A549 (cell line): ENCODE results near the gene ALPK3. TPM values are rescaled to one million over a fixed set of nuclear protein-coding genes. Genes with fewer than 3 reads are reported as not detected.

ENCODE experiments used
- ATAC-seq, 2 experiments: fragments of 200-7000 bp in 1 of 2; fragments of >200 bp in 1 of 2; cut with Nextera tagmentation in 1 of 2; cut with Tn5 transposase in 1 of 2; 3 replicates each; pipeline versions ENCODE4 v1.8.0 to v1.9.1; 2018 to 2020; ENCODE audit warnings: mild to moderate bottlenecking in 1 of 2, moderate library complexity in 1 of 2
- CTCF ChIA-PET: fragments of 300-600 bp; sonication (Branson Sonifier 250); formaldehyde crosslinking; extraction: SDS; loops from one replicate; lab custom pipeline; 2021; ENCODE audit warnings: antibody characterized with exemption, inconsistent platforms; lab: Yijun Ruan, JAX
- POLR2A ChIA-PET: fragments of 350-600 bp; formaldehyde crosslinking; extraction: SDS; loops from one replicate; lab custom pipeline; 2021; ENCODE audit warnings: antibody characterized with exemption, inconsistent platforms; lab: Yijun Ruan, JAX
- DNase-seq, 2 experiments: peaks; one replicate each; pipeline versions ENCODE4 v3.0.0 to v3.0.0-alpha.2; 2011 to 2016; ENCODE audit warnings: low read depth in 1 of 2, low spot score in 1 of 2
- FAIRE-seq: peaks from 2 replicates; lab custom pipeline; 2011; peaks lifted over from hg19 to GRCh38; lab: Jason Lieb, UNC
- H3K27ac ChIP-seq, 2 experiments: fragments of >200 bp; sonication (Bioruptor Twin); formaldehyde crosslinking; 3 replicates each; pipeline ENCODE4 v1.5.1; 2016 to 2017
- H3K4me1 ChIP-seq: fragments of >200 bp; sonication (Bioruptor Twin); formaldehyde crosslinking; 3 replicates; pipeline ENCODE4 v1.6.1; 2016
- H3K4me2 ChIP-seq: fragments of >200 bp; sonication (Bioruptor Twin); formaldehyde crosslinking; 3 replicates; pipeline ENCODE4 v1.6.1; 2016
- H3K4me3 ChIP-seq: fragments of >200 bp; sonication (Bioruptor Twin); formaldehyde crosslinking; 3 replicates; pipeline ENCODE4 v1.5.1; 2016
- H3K9me3 ChIP-seq: fragments of >200 bp; sonication (Bioruptor Twin); formaldehyde crosslinking; 3 replicates; pipeline ENCODE4 v1.6.1; 2016
- CBX8 ChIP-seq: fragments of 200-600 bp; sonication (generic); IDR thresholded peaks from 2 replicates; pipeline ENCODE4 v1.6.1; 2016
- CHD2 ChIP-seq: fragments of 150-350 bp; IDR thresholded peaks from 2 replicates; pipeline ENCODE4 v1.6.1; 2014; ENCODE audit warnings: low read length; ENCODE audit not compliant: partially characterized antibody
- FOSL2 ChIP-seq, 2 experiments: fragments of 450-650 bp in 1 of 2; fragments of >200 bp in 1 of 2; sonication (Bioruptor Twin) in 1 of 2; formaldehyde crosslinking; IDR thresholded peaks; 2 replicates each; pipeline versions ENCODE4 v1.5.0 to v1.6.1; 2016 to 2020; ENCODE audit warnings: mild to moderate bottlenecking in 1 of 2, moderate library complexity in 1 of 2
- FOXS1 ChIP-seq: fragments of 250-450 bp; sonication (Bioruptor Pico); IDR thresholded peaks from 2 replicates; pipeline ENCODE4 v1.5.0; 2020; ENCODE audit warnings: mild to moderate bottlenecking, moderate library complexity
- HOXA7 ChIP-seq: fragments of 250-450 bp; sonication (Bioruptor Pico); IDR thresholded peaks from 2 replicates; pipeline ENCODE4 v1.5.0; 2020; ENCODE audit warnings: mild to moderate bottlenecking, moderate library complexity
- RARB ChIP-seq: fragments of 250-450 bp; sonication (Bioruptor Pico); IDR thresholded peaks from 2 replicates; pipeline ENCODE4 v1.8.0; 2021; ENCODE audit warnings: mild to moderate bottlenecking, moderate library complexity
- RCOR1 ChIP-seq: fragments of 150-350 bp; IDR thresholded peaks from 2 replicates; pipeline ENCODE4 v1.6.1; 2014; ENCODE audit warnings: antibody characterized with exemption, low read length, low read depth
- WGBS: methylation state at CpG from one replicate; pipeline ENCODE4 v1.1.6; 2017; ENCODE audit errors: missing lambda C conversion rate; 5-methylcytosine and 5-hydroxymethylcytosine counted together
- polyA plus RNA-seq, 4 experiments: library from polyadenylated mRNA; depleted of rRNA in 3 of 4; stranded (reverse); fragments of >200 nt; fragmentation: RNase III in 1 of 4; extraction: RNeasy Plus Mini Kit Qiagen cat#74134 plus additional on column Dnase treatment in 1 of 4; gene quantifications; 2 replicates in 3 of 4; 3 replicates in 1 of 4; pipeline ENCODE4 v1.2.3, GENCODE V29; 2011 to 2017
- TF ChIP-seq, protein P1 (sequence below): fragments of 200-600 bp; sonication (generic); IDR thresholded peaks from 2 replicates; pipeline ENCODE4 v1.6.1; 2016; ENCODE audit warnings: antibody characterized with exemption, mild to moderate bottlenecking, moderate library complexity
- TF ChIP-seq, protein P2 (sequence below): fragments of >200 bp; sonication (Bioruptor Twin); formaldehyde crosslinking; IDR thresholded peaks from 3 replicates; pipeline ENCODE4 v1.5.1; 2016
- TF ChIP-seq, protein P3 (sequence below): fragments of 250-450 bp; sonication (Bioruptor Pico); IDR thresholded peaks from 2 replicates; pipeline ENCODE4 v1.5.0; 2020; ENCODE audit warnings: low read depth, mild to moderate bottlenecking, moderate library complexity
- TF ChIP-seq, protein P4 (sequence below): fragments of >200 bp; sonication (Bioruptor Twin); formaldehyde crosslinking; IDR thresholded peaks from 2 replicates; pipeline ENCODE4 v1.6.1; 2016
- TF ChIP-seq, protein P5 (sequence below): fragments of >200 bp; sonication (Bioruptor Twin); formaldehyde crosslinking; IDR thresholded peaks from 3 replicates; pipeline ENCODE4 v1.6.1; 2016

Gene ALPK3
- polyA plus RNA-seq, 2 of the 4 experiments (the other 2 are of a cell fraction), result 0.26 to 0.30 TPM

DNA sequence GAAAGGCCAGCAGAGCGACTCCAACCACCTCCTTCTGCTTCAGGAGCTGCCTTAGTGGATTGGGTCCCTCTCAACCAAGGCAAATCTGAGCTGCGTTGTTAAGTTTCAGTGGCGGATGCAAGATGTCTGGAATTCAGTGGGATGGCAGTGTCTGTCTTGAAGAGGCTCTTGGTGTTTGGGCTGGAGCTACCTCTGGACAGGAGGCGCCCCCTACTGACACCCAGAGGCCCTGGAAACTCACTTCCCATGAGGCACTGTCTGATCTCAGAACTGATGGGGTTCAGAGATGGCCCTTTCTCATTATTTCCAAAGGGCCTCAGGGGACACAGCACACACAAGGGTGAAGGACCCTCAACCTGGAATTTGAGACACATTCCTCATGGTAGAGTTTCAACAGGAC is 61.3 kb downstream of the ALPK3 start (continued):
- TF ChIP-seq, protein P1, sequence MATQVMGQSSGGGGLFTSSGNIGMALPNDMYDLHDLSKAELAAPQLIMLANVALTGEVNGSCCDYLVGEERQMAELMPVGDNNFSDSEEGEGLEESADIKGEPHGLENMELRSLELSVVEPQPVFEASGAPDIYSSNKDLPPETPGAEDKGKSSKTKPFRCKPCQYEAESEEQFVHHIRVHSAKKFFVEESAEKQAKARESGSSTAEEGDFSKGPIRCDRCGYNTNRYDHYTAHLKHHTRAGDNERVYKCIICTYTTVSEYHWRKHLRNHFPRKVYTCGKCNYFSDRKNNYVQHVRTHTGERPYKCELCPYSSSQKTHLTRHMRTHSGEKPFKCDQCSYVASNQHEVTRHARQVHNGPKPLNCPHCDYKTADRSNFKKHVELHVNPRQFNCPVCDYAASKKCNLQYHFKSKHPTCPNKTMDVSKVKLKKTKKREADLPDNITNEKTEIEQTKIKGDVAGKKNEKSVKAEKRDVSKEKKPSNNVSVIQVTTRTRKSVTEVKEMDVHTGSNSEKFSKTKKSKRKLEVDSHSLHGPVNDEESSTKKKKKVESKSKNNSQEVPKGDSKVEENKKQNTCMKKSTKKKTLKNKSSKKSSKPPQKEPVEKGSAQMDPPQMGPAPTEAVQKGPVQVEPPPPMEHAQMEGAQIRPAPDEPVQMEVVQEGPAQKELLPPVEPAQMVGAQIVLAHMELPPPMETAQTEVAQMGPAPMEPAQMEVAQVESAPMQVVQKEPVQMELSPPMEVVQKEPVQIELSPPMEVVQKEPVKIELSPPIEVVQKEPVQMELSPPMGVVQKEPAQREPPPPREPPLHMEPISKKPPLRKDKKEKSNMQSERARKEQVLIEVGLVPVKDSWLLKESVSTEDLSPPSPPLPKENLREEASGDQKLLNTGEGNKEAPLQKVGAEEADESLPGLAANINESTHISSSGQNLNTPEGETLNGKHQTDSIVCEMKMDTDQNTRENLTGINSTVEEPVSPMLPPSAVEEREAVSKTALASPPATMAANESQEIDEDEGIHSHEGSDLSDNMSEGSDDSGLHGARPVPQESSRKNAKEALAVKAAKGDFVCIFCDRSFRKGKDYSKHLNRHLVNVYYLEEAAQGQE, result no peak

DNA sequence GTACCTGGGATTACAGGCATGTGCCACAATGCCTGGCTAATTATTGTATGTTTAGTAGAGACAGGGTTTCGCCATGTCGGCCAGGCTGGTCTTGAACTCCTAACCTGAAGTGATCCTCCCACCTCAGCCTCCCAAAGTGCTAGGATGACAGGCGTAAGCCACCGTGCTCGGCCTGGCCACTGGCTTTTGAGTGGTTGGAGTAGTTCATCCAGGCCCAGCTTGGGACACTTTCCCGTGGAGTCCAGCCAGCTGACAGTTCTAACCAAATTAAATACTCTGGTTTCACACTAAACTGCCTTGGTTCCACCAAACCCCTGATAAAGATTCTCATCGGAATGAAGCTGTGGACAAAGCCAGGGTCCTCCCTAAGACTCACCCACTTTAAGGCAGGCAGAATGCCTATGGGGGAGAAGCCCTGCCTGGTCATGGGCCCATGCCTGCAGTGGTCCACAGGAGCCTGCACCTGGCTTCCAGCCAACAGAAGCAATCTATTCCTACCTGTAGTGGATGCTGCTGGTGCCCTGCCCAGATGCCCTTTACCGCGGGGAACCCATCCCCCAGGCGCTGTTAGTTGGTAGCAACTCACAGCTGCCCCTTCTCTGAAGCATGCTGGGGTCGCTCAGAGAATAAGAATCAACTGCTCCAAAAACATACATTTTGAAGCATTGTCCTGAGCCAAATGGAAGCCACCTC is 62.1 kb downstream of the ALPK3 start:
- peak overlapping the region in 1 of 2 experiments; percentile 29; a peak in 1 of 6 replicates for H3K27ac ChIP-seq
- POLR2A ChIA-PET, result no interaction called here
- H3K9me3 ChIP-seq, result no peaks in the 10 kb centered on the region
- CTCF ChIA-PET, result interaction anchor here (0.6 to 3.3 kb wide), 9 partner anchors 9 to 260 kb away, joined by 3 to 19 read pairs (median 3); no protein-coding TSS in a partner anchor
- H3K4me2 ChIP-seq, result no peak overlapping the region
- no peak for ATAC-seq
- FAIRE-seq, result no peak
- no peaks in the 10 kb centered on the region; the same call in 2 of the 3 replicates for H3K4me1 ChIP-seq
- no peak overlapping the region for H3K4me3 ChIP-seq
- TF ChIP-seq FOXS1, result no peak
- no peak for TF ChIP-seq FOSL2 (IDR thresholded peaks at IDR 0.05)
- no peak for TF ChIP-seq FOSL2 (CRISPR knock-in tag; IDR thresholded peaks at IDR 0.05)
- TF ChIP-seq CHD2, result no peak
- TF ChIP-seq HOXA7 (CRISPR knock-in tag), result no peak
- TF ChIP-seq, protein P2, sequence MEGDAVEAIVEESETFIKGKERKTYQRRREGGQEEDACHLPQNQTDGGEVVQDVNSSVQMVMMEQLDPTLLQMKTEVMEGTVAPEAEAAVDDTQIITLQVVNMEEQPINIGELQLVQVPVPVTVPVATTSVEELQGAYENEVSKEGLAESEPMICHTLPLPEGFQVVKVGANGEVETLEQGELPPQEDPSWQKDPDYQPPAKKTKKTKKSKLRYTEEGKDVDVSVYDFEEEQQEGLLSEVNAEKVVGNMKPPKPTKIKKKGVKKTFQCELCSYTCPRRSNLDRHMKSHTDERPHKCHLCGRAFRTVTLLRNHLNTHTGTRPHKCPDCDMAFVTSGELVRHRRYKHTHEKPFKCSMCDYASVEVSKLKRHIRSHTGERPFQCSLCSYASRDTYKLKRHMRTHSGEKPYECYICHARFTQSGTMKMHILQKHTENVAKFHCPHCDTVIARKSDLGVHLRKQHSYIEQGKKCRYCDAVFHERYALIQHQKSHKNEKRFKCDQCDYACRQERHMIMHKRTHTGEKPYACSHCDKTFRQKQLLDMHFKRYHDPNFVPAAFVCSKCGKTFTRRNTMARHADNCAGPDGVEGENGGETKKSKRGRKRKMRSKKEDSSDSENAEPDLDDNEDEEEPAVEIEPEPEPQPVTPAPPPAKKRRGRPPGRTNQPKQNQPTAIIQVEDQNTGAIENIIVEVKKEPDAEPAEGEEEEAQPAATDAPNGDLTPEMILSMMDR, result no peak
- no peak for TF ChIP-seq RCOR1
- TF ChIP-seq RARB (CRISPR knock-in tag), result no peak
- TF ChIP-seq, protein P3, sequence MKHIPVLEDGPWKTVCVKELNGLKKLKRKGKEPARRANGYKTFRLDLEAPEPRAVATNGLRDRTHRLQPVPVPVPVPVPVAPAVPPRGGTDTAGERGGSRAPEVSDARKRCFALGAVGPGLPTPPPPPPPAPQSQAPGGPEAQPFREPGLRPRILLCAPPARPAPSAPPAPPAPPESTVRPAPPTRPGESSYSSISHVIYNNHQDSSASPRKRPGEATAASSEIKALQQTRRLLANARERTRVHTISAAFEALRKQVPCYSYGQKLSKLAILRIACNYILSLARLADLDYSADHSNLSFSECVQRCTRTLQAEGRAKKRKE (CRISPR knock-in tag), result no peak
- no peak for TF ChIP-seq CBX8
- TF ChIP-seq, protein P4, sequence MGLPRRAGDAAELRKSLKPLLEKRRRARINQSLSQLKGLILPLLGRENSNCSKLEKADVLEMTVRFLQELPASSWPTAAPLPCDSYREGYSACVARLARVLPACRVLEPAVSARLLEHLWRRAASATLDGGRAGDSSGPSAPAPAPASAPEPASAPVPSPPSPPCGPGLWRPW, result no peak
- TF ChIP-seq, protein P5, sequence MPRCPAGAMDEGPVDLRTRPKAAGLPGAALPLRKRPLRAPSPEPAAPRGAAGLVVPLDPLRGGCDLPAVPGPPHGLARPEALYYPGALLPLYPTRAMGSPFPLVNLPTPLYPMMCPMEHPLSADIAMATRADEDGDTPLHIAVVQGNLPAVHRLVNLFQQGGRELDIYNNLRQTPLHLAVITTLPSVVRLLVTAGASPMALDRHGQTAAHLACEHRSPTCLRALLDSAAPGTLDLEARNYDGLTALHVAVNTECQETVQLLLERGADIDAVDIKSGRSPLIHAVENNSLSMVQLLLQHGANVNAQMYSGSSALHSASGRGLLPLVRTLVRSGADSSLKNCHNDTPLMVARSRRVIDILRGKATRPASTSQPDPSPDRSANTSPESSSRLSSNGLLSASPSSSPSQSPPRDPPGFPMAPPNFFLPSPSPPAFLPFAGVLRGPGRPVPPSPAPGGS, result no peak
- TF ChIP-seq, protein P1, result no peak
- no peak for DNase-seq
- 88% methylated on average over 10 of the region's 11 CpGs for WGBS
